HG02642 (cell line): ENCODE results near the gene SLC25A45.
A peak's percentile ranks its signal among the peaks of the same experiment; 100 is the strongest.

ENCODE experiments used
- ATAC-seq: cut with Tn5 transposase; IDR thresholded peaks from one replicate; pipeline ENCODE4 v1.9.1; 2021; ENCODE audit warnings: mild to moderate bottlenecking; ENCODE audit not compliant: unreplicated experiment, poor library complexity

The SLC25A45 gene

GRCh38 chr11:65390099-65390941, 7.9 kb upstream of the SLC25A45 start:
- no peak for ATAC-seq

GRCh38 chr11:65389294-65389980, 7.0 kb upstream of the SLC25A45 start:
- ATAC-seq: no peak

GRCh38 chr11:65388731-65389130, 6.3 kb upstream of the SLC25A45 start:
- no peak for ATAC-seq

GRCh38 chr11:65386307-65387140, 4.1 kb upstream of the SLC25A45 start, which contains the start of gene FRMD8:
Gene FRMD8, plus strand, starts transcription at chr11:65386637. Its CDS starts 400 bp downstream, at chr11:65387037.
- peak; percentile 50 for ATAC-seq

DNA sequence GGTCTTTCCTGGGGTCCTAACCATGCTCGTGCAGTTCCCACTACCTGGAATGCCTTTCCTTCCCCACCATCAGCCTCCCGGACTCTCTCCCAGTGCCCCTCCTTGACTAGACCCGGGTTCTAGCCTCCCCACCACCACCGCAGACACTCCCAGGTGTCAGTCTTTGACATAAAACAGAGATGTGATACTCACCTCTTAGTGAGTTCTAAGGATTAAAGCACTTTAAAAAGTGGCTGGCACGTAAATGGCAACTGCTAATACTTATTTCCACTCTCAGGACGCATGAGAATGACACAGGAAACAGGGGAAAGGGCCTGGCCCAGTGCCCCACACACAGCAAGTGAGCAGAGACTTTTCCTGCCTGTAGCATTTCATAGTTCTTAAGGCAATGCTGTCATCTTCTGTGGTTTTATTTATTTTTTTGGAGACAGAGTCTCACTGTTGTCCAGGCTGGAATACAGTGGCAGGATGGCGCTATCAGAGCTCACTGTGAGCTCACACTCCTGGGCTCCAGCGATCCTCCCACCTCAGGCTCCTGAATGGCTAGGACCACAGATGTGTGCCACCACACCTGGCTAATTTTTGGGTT, 1.9 kb upstream of the SLC25A45 start:
- no peak for ATAC-seq

DNA sequence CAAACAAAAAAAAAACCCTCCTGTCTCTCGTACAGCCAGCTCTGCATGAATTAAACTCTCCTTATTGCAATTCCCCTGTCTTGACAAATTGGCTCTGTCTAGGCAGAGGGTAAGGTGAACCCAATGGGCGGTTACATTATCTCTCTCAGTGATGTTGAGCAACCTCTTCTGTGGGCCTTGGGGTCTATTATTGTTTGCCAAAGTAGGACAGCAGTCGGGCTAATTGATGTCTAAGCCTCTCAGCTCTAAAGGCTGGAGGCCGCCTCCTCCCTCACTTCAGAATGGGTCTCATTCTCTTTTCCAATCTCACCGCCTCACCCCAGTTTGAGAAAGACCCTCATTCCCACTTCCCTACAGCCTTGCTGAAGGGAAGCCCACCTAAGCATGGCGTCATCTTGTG, 1.3 kb upstream of the SLC25A45 start:
- ATAC-seq: no peak

GRCh38 chr11:65382804-65383368, 440 bp upstream of the SLC25A45 start:
- ATAC-seq: no peak

DNA sequence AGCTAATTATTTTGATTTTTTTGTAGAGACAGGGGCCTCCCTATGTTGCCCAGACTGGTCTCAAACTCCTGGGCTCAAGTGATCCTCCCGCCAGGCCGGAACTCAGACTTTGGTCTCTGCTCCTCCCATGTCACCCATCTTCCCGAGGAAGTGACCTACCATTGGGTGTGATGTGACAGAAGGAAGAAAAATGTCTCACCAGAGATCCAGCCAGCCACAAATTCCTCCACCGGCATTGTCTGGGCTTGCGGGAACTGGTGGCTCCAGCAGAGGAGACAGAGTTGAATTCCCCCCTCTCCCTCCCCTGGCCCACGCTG, 772 bp downstream of the SLC25A45 start:
- ATAC-seq: peak; percentile 3

- ATAC-seq: no peak
Observed at GRCh38 chr11:65380460-65381119, 1.9 kb downstream of the SLC25A45 start.

DNA sequence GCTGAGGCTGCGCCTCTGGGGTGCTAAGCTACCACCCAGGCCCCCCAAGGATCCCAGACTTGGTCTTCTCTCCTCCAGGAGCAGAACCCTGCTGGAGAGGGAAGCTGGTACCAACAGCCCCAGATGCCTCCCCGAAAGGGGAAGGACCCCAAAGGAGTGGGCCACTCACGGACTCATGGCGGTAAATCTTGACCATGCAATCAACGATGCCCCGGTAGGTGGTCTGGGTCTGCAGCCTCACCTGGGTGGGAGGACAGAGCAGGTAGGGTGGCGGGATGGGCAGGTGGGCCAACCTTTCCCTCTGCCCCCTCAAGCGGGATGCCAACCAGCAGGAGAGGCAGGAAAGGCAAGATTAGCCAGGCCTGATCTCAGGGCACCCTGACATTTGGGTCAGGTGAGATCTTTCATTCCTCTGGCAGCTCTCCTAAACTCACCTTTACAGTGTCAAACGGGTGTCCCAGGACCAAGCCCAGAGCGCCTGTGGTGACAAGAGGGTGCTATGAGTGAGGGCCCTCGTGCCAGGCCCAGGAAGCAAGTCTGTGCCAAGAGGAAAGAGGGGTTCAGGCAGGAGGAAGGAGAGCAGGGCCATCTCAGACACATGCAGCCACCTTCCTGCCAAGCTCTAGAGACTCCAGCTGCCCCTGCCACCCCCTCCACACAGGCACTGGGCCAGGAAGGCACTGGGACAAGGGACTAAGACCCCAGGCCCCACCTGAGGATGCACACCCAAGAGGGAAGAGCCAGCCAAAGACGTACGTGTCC, 2.6 kb downstream of the SLC25A45 start:
- no peak for ATAC-seq

GRCh38 chr11:65378928-65379638, 3.4 kb downstream of the SLC25A45 start:
- no peak for ATAC-seq

DNA sequence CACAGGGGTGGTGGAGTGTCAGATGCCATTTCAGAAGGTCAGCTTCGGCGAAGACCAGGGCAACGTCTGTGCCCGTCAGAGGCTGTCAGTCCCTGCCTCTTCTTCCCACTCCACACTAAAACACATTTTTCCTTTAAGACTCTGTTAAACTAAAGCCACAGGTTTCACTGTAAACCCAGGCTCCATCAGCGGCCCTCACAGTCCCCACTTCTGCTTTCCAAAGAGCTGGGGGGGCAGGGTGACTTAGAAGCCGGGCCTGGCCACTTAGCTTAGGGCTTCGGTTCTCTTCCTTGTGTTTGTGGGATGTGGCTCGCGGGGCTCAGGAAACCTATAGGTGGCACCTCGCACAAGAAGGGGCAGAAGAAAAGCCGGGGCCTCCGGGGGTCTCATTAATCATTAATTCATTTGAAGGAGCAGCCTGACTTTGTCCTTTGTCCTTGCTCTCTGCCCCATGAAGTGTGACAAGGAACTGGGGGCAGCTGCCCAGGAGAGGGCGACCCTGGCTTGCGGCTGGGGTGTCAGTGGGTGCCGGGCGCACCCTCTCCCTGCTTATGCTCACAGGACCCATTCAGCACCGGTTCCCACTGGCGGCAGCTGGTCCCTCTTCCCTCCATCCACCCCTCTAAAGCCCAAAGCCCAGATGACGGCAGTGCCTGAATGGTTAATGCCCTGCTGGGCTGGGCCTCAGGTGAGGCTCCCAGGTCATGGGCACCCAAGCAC, 4.1 kb downstream of the SLC25A45 start:
- no peak for ATAC-seq

GRCh38 chr11:65377777-65378176, 4.7 kb downstream of the SLC25A45 start:
- ATAC-seq: no peak

DNA sequence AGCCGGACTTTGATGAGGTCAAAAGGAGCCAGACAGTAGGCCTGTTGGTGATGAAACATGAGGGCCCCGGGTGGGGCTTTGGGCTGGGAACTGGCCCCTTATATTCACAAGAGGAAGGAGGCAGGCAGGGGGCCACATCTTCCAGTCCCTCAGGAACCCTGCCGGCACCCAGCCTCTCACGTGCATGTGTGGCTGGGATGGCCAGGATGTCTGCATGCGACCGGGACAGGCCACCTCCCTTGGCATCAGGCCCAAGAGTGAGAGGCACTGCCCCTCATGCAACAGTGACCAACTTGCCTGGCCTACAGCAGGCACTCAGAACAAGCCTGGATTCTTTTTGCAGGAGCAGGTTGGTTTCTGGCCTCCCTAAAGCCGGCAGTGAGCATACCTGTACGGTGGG, 5.4 kb downstream of the SLC25A45 start:
- ATAC-seq: no peak

DNA sequence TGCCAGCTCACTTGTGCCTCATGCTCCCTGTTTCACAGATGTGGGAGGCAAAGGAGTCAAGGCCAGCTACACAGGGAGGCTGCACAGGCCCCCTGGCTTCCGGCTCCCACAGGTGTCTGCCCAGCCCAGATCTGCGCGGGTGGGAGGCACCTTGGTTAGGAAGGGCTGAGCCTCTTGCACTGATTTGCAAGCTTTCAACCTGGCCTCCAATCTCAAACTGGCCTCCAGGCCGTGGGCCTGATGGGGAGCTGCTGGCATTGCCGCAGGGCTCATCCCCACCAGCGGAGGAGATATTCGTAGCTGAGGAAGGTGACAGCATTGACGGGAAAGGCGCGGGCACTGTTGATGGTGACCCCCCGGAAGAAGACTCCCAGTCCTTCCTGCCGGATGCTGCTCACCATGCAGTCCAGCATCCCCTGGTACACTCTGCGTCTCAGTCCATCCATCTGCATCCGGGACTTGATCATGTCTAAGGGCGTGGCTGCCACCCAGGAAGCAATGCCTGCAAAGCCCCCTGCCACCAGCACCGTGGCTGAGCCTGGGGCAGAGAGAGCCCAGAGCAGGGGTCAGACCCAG, 6.2 kb downstream of the SLC25A45 start:
- ATAC-seq: no peak

- ATAC-seq: no peak
Observed at GRCh38 chr11:65375012-65375411, 7.4 kb downstream of the SLC25A45 start.

DNA sequence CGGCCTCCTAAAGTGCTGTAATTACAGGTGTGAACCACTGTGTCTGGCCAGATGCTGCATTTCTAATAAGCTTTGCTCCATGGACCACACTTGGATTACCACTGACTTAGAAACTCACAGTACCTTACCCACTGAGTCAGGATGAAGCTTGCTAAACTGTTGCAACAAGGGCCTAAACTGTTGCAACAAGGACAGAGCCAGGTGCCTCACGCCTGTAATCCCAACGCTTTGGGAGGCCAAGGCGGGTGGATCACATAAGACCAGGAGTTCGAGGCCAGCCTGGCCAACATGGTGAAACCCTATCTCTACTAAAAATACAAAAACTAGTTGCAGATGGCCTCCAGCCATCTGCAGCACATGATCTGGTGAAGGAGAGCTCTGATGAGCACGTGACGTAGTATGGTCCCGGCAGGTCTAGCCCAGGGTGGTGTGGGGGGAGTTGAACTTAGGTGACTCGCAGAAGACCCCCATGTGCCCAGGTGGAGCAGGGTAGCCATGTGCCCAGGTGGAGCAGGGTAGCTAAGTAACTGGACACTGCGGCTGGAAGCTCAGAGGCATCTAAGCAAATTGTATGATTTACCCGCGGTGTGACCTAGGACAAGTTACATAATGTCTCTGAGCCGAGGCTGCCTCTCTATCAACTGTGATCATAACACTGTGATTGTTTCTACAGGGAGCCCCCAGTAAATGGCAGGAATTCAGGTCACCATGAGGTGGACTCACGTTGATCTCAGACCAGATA, 8.4 kb downstream of the SLC25A45 start:
- no peak for ATAC-seq
